VCaP (cell line): ENCODE results near the gene LTBP2.

Source experiments
- H3K27ac ChIP-seq: fragments of 450-650 bp; 2 replicates; pipeline ENCODE4 v1.5.1; 2017
- CTCF ChIP-seq: fragments of 450-650 bp; conservative IDR thresholded peaks from 2 replicates; pipeline ENCODE4 v1.5.1; 2017; ENCODE audit warnings: mild to moderate bottlenecking, moderate library complexity

The LTBP2 gene

GRCh38 chr14:74610199-74610865 is 1.7 kb downstream of the LTBP2 start:
- no peak overlapping the region for H3K27ac ChIP-seq
- no peak for TF ChIP-seq CTCF

- 0 out of 2 replicates have a peak overlapping the region, but pooled peaks have one; percentile 15 for H3K27ac ChIP-seq
- TF ChIP-seq CTCF, result no peak
Observed at GRCh38 chr14:74609721-74610120, 2.3 kb downstream of the LTBP2 start.

DNA sequence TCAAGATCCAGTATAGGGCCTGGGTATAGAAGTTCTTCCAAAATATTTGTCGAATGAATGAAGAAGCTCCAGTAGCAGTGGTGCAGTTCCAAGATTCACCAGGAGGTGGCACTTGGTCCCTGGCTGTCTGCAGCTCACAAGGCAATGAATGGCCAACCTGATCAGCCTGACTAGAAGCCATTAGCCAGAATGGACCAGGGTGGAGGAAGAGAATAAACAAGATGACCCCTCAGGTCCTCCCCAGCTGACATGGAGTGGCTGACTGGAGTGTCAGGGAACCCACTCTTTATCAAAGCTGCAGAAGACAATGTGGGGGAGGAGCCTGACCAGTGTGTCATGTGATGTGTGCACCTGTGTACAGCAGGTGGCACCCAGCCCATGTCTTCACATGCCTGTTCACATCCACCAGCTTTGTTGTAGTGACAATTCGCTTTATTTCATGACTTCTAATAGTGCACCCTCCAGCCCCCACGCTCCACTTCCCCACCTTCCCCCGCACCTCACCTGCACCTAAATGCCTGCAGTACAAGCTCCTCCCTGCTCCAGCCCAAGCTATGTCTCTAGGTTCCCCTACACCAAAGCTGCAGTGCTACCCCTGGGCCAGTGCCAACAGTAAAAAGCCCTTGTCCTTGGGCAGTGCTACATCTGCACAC is 3.0 kb downstream of the LTBP2 start:
- peak; percentile 96 for TF ChIP-seq CTCF
- H3K27ac ChIP-seq, result 0 out of 2 replicates have a peak overlapping the region, but pooled peaks have one; percentile 15

- H3K27ac ChIP-seq, result no peak overlapping the region
- TF ChIP-seq CTCF, result no peak
Observed at GRCh38 chr14:74606727-74607126, 5.3 kb downstream of the LTBP2 start.

- TF ChIP-seq CTCF, result no peak
- no peak overlapping the region for H3K27ac ChIP-seq
Observed at GRCh38 chr14:74605531-74606223, 6.4 kb downstream of the LTBP2 start.

- H3K27ac ChIP-seq, result no peak overlapping the region
- no peak for TF ChIP-seq CTCF
Observed at GRCh38 chr14:74604911-74605310, 7.1 kb downstream of the LTBP2 start.

DNA sequence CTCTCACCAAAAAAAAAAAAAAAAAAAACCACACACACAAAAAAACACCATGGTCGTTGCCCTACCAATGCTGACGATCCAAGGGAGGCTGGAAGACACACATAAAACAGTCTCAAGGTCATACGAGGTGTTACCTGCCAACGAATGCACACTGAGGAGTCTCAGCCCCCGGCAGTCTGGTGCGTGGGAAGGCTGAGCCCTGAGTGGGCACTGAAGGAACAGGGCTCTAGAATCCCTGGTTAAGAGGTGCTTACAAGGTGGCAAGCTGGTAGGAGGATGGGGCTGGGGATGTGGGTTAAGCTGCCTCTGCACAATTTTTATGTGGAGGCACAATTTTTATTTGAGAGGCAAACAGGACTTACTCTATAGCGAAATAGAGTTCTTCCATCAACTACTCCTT is 7.9 kb downstream of the LTBP2 start:
- no peak overlapping the region for H3K27ac ChIP-seq
- no peak for TF ChIP-seq CTCF
